IMR-90 (cell line): ENCODE measurements around the gene RPTOR. TPM values are rescaled to one million over a fixed set of nuclear protein-coding genes. Genes with fewer than 3 reads are reported as not detected.

ENCODE experiments used
- ATAC-seq: fragments of 200-7000 bp; cut with Tn5 transposase; 2 replicates; pipeline ENCODE4 v1.9.1; 2020; ENCODE audit warnings: low read depth, mild to moderate bottlenecking, moderate library complexity
- BruUV-seq: library from RNA; stranded (reverse); fragments of 400-500 nt; replicated peaks from 2 replicates; lab custom pipeline; 2021; lab: Mats Ljungman, UMichigan
- CTCF ChIA-PET: fragments of 300-600 bp; formaldehyde crosslinking; extraction: SDS; loops from one replicate; lab custom pipeline; 2021; ENCODE audit warnings: antibody characterized with exemption; lab: Yijun Ruan, JAX
- POLR2A ChIA-PET: fragments of 300-600 bp; sonication (Branson Sonifier 250); formaldehyde crosslinking; loops from one replicate; lab custom pipeline; 2022; ENCODE audit warnings: antibody characterized with exemption; ENCODE audit not compliant: unreplicated experiment; lab: Charles Lee
- DNase-seq: peaks from one replicate; pipeline ENCODE4 v3.0.0; 2013
- H2AFZ ChIP-seq: replicated peaks from 2 replicates; pipeline ENCODE3; 2013; ENCODE audit warnings: low read length, mild to moderate bottlenecking; ENCODE audit not compliant: poor library complexity
- H2AK5ac ChIP-seq: 2 replicates; pipeline ENCODE4 v1.6.1; 2013; ENCODE audit warnings: low read depth, low read length, inconsistent platforms
- H2AK9ac ChIP-seq: replicated peaks from 2 replicates; pipeline ENCODE3; 2013; ENCODE audit warnings: mild to moderate bottlenecking, low read depth, low read length, moderate library complexity; ENCODE audit not compliant: poor library complexity
- H2BK120ac ChIP-seq: 2 replicates; pipeline ENCODE4 v1.6.1; 2013; ENCODE audit warnings: low read depth, low read length, inconsistent platforms
- H2BK15ac ChIP-seq: 3 replicates; pipeline ENCODE4 v1.6.1; 2013; ENCODE audit warnings: low read depth, low read length, inconsistent platforms
- H2BK20ac ChIP-seq: 2 replicates; pipeline ENCODE4 v1.6.1; 2013; ENCODE audit warnings: low read depth, mild to moderate bottlenecking, inconsistent platforms, low read length, moderate library complexity
- H2BK5ac ChIP-seq: 2 replicates; pipeline ENCODE4 v1.6.1; 2013; ENCODE audit warnings: mild to moderate bottlenecking, low read depth, low read length, inconsistent platforms; ENCODE audit not compliant: poor library complexity, severe bottlenecking
- H3K14ac ChIP-seq: replicated peaks from 2 replicates; pipeline ENCODE4 v1.6.1; 2013; ENCODE audit warnings: low read depth, low read length, inconsistent platforms
- H3K18ac ChIP-seq: 2 replicates; pipeline ENCODE4 v1.6.1; 2013; ENCODE audit warnings: low read depth, low read length, control low read depth
- H3K23ac ChIP-seq: 2 replicates; pipeline ENCODE4 v1.6.1; 2013; ENCODE audit warnings: low read depth, low read length, inconsistent platforms
- H3K27ac ChIP-seq: 2 replicates; pipeline ENCODE4 v1.5.1; 2013; ENCODE audit warnings: mild to moderate bottlenecking, control low read depth, low read length; ENCODE audit not compliant: insufficient read depth
- H3K27me3 ChIP-seq: 2 replicates; pipeline ENCODE4 v1.6.1; 2013; ENCODE audit warnings: low read length; ENCODE audit not compliant: control insufficient read depth, insufficient read depth
- H3K36me3 ChIP-seq: 2 replicates; pipeline ENCODE4 v1.6.1; 2013; ENCODE audit warnings: low read length, mixed read lengths; ENCODE audit not compliant: control insufficient read depth, insufficient read depth
- H3K4ac ChIP-seq: 2 replicates; pipeline ENCODE4 v1.6.1; 2013; ENCODE audit warnings: low read depth, low read length, inconsistent platforms
- H3K4me1 ChIP-seq: 2 replicates; pipeline ENCODE4 v1.6.1; 2013; ENCODE audit warnings: low read length, mixed read lengths; ENCODE audit not compliant: control insufficient read depth, insufficient read depth
- H3K4me2 ChIP-seq: 2 replicates; pipeline ENCODE4 v1.6.1; 2013; ENCODE audit warnings: low read depth, mild to moderate bottlenecking, control low read depth, low read length, moderate library complexity
- H3K4me3 ChIP-seq: 2 replicates; pipeline ENCODE4 v1.5.1; 2013; ENCODE audit warnings: low read depth, mild to moderate bottlenecking, control low read depth, low read length, moderate library complexity; ENCODE audit not compliant: insufficient read depth
- H3K56ac ChIP-seq: 2 replicates; pipeline ENCODE4 v1.6.1; 2013; ENCODE audit warnings: low read length, inconsistent platforms; ENCODE audit not compliant: insufficient read depth; ENCODE audit errors: extremely low read depth
- H3K79me1 ChIP-seq, 2 experiments: 2 replicates each; pipeline ENCODE4 v1.6.1; 2013; ENCODE audit warnings: low read length in 2 of 2, inconsistent platforms in 1 of 2, low read depth in 1 of 2
- H3K9ac ChIP-seq: 2 replicates; pipeline ENCODE4 v1.6.1; 2013; ENCODE audit warnings: low read depth, low read length, control low read depth
- H3K9me1 ChIP-seq: 2 replicates; pipeline ENCODE4 v1.6.1; 2013; ENCODE audit warnings: low read length, inconsistent platforms; ENCODE audit not compliant: insufficient read depth
- H3K9me3 ChIP-seq: 2 replicates; pipeline ENCODE4 v1.6.1; 2013; ENCODE audit warnings: low read length; ENCODE audit not compliant: control insufficient read depth, insufficient read depth
- H4K20me1 ChIP-seq: 2 replicates; pipeline ENCODE4 v1.6.1; 2013; ENCODE audit warnings: low read length, inconsistent platforms; ENCODE audit not compliant: insufficient read depth
- H4K5ac ChIP-seq: 2 replicates; pipeline ENCODE4 v1.6.1; 2013; ENCODE audit warnings: mild to moderate bottlenecking, low read depth, low read length, control low read depth
- H4K8ac ChIP-seq, 2 experiments: 2 replicates each; pipeline ENCODE4 v1.6.1; 2013; ENCODE audit warnings: low read depth in 2 of 2, low read length in 2 of 2, control low read depth in 1 of 2, inconsistent platforms in 1 of 2
- H4K91ac ChIP-seq: 2 replicates; pipeline ENCODE4 v1.6.1; 2013; ENCODE audit warnings: low read depth, low read length, inconsistent platforms; ENCODE audit not compliant: insufficient read depth
- BHLHE40 ChIP-seq: fragments of 150-350 bp; IDR thresholded peaks from 2 replicates; pipeline ENCODE4 v1.6.1; 2016; ENCODE audit warnings: mild to moderate bottlenecking, low read depth, low read length
- CTCF ChIP-seq: conservative IDR thresholded peaks from 2 replicates; pipeline ENCODE4 v1.5.1; 2012; ENCODE audit warnings: mild to moderate bottlenecking, low read depth, low read length, improper control_type of control experiment
- ELK1 ChIP-seq: fragments of 150-350 bp; IDR thresholded peaks from 2 replicates; pipeline ENCODE4 v1.6.1; 2016; ENCODE audit warnings: low read depth, mild to moderate bottlenecking, low read length, moderate library complexity, borderline replicate concordance
- FOS ChIP-seq: fragments of 150-350 bp; IDR thresholded peaks from 2 replicates; pipeline ENCODE4 v1.6.1; 2016; ENCODE audit warnings: low read depth, low read length
- MAFK ChIP-seq: IDR thresholded peaks from 2 replicates; pipeline ENCODE4 v1.6.1; 2012; ENCODE audit warnings: low read depth, low read length, improper control_type of control experiment
- MAZ ChIP-seq: IDR thresholded peaks from 2 replicates; pipeline ENCODE4 v1.6.1; 2012; ENCODE audit warnings: low read depth, mild to moderate bottlenecking, low read length, improper control_type of control experiment, moderate library complexity, borderline replicate concordance
- MXI1 ChIP-seq: IDR thresholded peaks from 2 replicates; pipeline ENCODE4 v1.6.1; 2012; ENCODE audit warnings: low read depth, mild to moderate bottlenecking, low read length, moderate library complexity, borderline replicate concordance
- POLR2A ChIP-seq: IDR thresholded peaks from 2 replicates; pipeline ENCODE4 v1.6.1; 2012; ENCODE audit warnings: mild to moderate bottlenecking, low read depth, low read length
- RAD21 ChIP-seq: IDR thresholded peaks from 2 replicates; pipeline ENCODE4 v1.6.1; 2012; ENCODE audit warnings: low read length, improper control_type of control experiment
- RFX5 ChIP-seq: IDR thresholded peaks from 2 replicates; pipeline ENCODE4 v1.8.0; 2012; ENCODE audit warnings: low read depth, mild to moderate bottlenecking, low read length, moderate library complexity
- SMC3 ChIP-seq: fragments of 150-350 bp; IDR thresholded peaks from 2 replicates; pipeline ENCODE4 v1.6.1; 2016; ENCODE audit warnings: low read depth, mild to moderate bottlenecking, antibody characterized with exemption, low read length, moderate library complexity
- USF2 ChIP-seq: fragments of 150-350 bp; IDR thresholded peaks from 2 replicates; pipeline ENCODE4 v1.6.1; 2017; ENCODE audit warnings: mild to moderate bottlenecking, antibody characterized with exemption, low read length, low read depth
- WGBS, 2 experiments: methylation state at CpG; one replicate each; pipeline versions ENCODE4 v1.1.5 to v1.1.7; 2013; ENCODE audit warnings: missing lambda C conversion rate in 2 of 2; ENCODE audit not compliant: insufficient read length in 1 of 2; ENCODE audit errors: extremely low coverage in 2 of 2; 5-methylcytosine and 5-hydroxymethylcytosine counted together
- dilution Hi-C: fragments of 300-500 bp; cut with HindIII; formaldehyde crosslinking; loops from one replicate; pipeline ENCODE4 v1.14.3; 2018; ENCODE audit warnings: low sequenced_read_pairs; ENCODE audit not compliant: unreplicated experiment
- in situ Hi-C: fragments of 300-500 bp; cut with MboI; formaldehyde crosslinking; loops from 3 replicates; pipeline ENCODE4 v1.14.3; 2019; ENCODE audit warnings: low sequenced_read_pairs, inconsistent platforms, mixed read lengths
- intact Hi-C: fragments of 100-400 bp; cut with micrococcal nuclease; formaldehyde crosslinking; loops from 2 replicates; pipeline ENCODE4 v1.10.0; 2022
- polyA plus RNA-seq, 3 experiments: library from polyadenylated mRNA; depleted of rRNA; stranded (reverse); fragments of >200 nt; gene quantifications; 2 replicates each; pipeline ENCODE4 v1.2.3, GENCODE V29; 2012; ENCODE audit warnings: low replicate concordance in 1 of 3
- total RNA-seq: library from RNA; depleted of rRNA; stranded (reverse); fragments of >200 nt; gene quantifications from 2 replicates; pipeline ENCODE4 v1.2.3, GENCODE V29; 2012

RPTOR gene
- total and polyA plus RNA-seq, 2 of the 4 experiments (the other 2 are of a cell fraction): 10.8 to 14.7 TPM

GRCh38 chr17:80742581-80743180 is 198.0 kb downstream of the RPTOR start (continued):
- TF ChIP-seq FOS: no peak

GRCh38 chr17:80743181-80743771 is 198.6 kb downstream of the RPTOR start:
- peaks cover 8 to 34% of the 10 kb centered on the region in 2 experiments; a peak in 3 of 4 replicates for H3K79me1 ChIP-seq
- no peak overlapping the region for H3K14ac ChIP-seq
- no peak overlapping the region for H4K91ac ChIP-seq
- H3K4me3 ChIP-seq: no peak overlapping the region
- H2AK9ac ChIP-seq: peak overlapping the region; percentile 42
- DNase-seq: no peak
- no peak for ATAC-seq
- peaks cover 6% of the 10 kb centered on the region for H3K36me3 ChIP-seq
- H3K27ac ChIP-seq: no peak overlapping the region
- no peak overlapping the region for H4K5ac ChIP-seq
- POLR2A ChIA-PET: no interaction called here
- H3K23ac ChIP-seq: no peak overlapping the region
- no peak overlapping the region for H2BK5ac ChIP-seq
- H3K4me2 ChIP-seq: no peak overlapping the region
- WGBS, 2 experiments: 82% methylated on average over 9 of the region's 15 CpGs; no CpG with 5 or more reads in 1 of the 2 experiments
- no peak overlapping the region for H2BK20ac ChIP-seq
- peaks cover 4% of the 10 kb centered on the region for H3K9me3 ChIP-seq
- CTCF ChIA-PET: interaction anchor here (0.6 kb wide), 1 partner anchor 52 kb away, joined by 5 read pairs; no protein-coding TSS in a partner anchor
- no peak overlapping the region for H3K18ac ChIP-seq
- H3K4me1 ChIP-seq: peaks cover 5% of the 10 kb centered on the region
- intact Hi-C loops: no loop called here
- H2AFZ ChIP-seq: no peak overlapping the region
- 0 out of 2 replicates have a peak overlapping the region, but pooled peaks have one; percentile 15 for H3K4ac ChIP-seq
- in situ Hi-C loops: no loop called here
- BruUV-seq: no TSS peak
- no peak overlapping the region; a peak in 1 of 4 replicates for H4K8ac ChIP-seq
- no peaks in the 10 kb centered on the region for H4K20me1 ChIP-seq
- peak overlapping the region; percentile 1; the same call in 1 of the 2 replicates for H2BK120ac ChIP-seq
- H3K27me3 ChIP-seq: no peaks in the 10 kb centered on the region
- H2BK15ac ChIP-seq: peak overlapping the region; percentile 44; the same call in 1 of the 3 replicates
- H2AK5ac ChIP-seq: peak overlapping the region; percentile 65; the same call in 1 of the 2 replicates
- H3K56ac ChIP-seq: no peak overlapping the region
- no peak overlapping the region for H3K9ac ChIP-seq
- H3K9me1 ChIP-seq: peaks cover 15% of the 10 kb centered on the region; the same call in 1 of the 2 replicates
- dilution Hi-C loops: no loop called here
- TF ChIP-seq MXI1: no peak
- TF ChIP-seq CTCF: no peak
- no peak for TF ChIP-seq RAD21
- no peak for TF ChIP-seq USF2
- no peak for TF ChIP-seq ELK1
- TF ChIP-seq POLR2A: no peak
- no peak for TF ChIP-seq FOS
- no peak for TF ChIP-seq MAZ
- no peak for TF ChIP-seq RFX5
- no peak for TF ChIP-seq BHLHE40
- no peak for TF ChIP-seq SMC3
- TF ChIP-seq MAFK: no peak
